Fibroblast of lung (primary cell): Measurements from ENCODE around the gene MATN4. TPM values are rescaled to one million over a fixed set of nuclear protein-coding genes. Genes with fewer than 3 reads are reported as not detected.

Experiments used
- DNase-seq, 2 donors: peaks; one replicate each; pipeline versions ENCODE4 v3.0.0 to v3.0.0-alpha.2; 2010; ENCODE audit warnings: low read depth in 2 of 2
- H2AFZ ChIP-seq: 2 replicates; pipeline ENCODE4 v1.5.1; 2012; ENCODE audit warnings: low read length, control low read depth, inconsistent platforms
- H3K27ac ChIP-seq: 2 replicates; pipeline ENCODE4 v1.5.1; 2011; ENCODE audit warnings: low read length, control low read depth; ENCODE audit not compliant: insufficient read depth
- H3K27me3 ChIP-seq: 2 replicates; pipeline ENCODE4 v1.5.1; 2011; ENCODE audit warnings: mild to moderate bottlenecking, low read length; ENCODE audit not compliant: control insufficient read depth, insufficient read depth
- H3K36me3 ChIP-seq: 2 replicates; pipeline ENCODE4 v1.5.1; 2011; ENCODE audit warnings: low read length; ENCODE audit not compliant: control insufficient read depth, insufficient read depth
- H3K4me1 ChIP-seq: 2 replicates; pipeline ENCODE4 v1.5.1; 2011; ENCODE audit warnings: low read length; ENCODE audit not compliant: control insufficient read depth, insufficient read depth; ENCODE audit errors: extremely low read depth
- H3K4me2 ChIP-seq: 2 replicates; pipeline ENCODE4 v1.5.1; 2011; ENCODE audit warnings: low read length, control low read depth; ENCODE audit not compliant: insufficient read depth; ENCODE audit errors: extremely low read depth
- H3K4me3 ChIP-seq, 4 experiments: fragments of 200-600 bp in 1 of 4; sonication (generic) in 1 of 4; replicated peaks in 1 of 4; 2 replicates each; pipeline ENCODE4 v1.5.1; 2011 to 2016; ENCODE audit warnings: low read length in 4 of 4, low read depth in 3 of 4, mild to moderate bottlenecking in 3 of 4, control low read depth in 2 of 4, inconsistent platforms in 1 of 4, mixed read lengths in 1 of 4; ENCODE audit not compliant: insufficient read depth in 1 of 4; ENCODE audit errors: control extremely low read depth in 1 of 4
- H3K79me2 ChIP-seq: 2 replicates; pipeline ENCODE4 v1.5.1; 2012; ENCODE audit warnings: mild to moderate bottlenecking, low read length, inconsistent platforms; ENCODE audit not compliant: control insufficient read depth, insufficient read depth
- H3K9ac ChIP-seq: 2 replicates; pipeline ENCODE4 v1.5.1; 2011; ENCODE audit warnings: mild to moderate bottlenecking, low read length, control low read depth; ENCODE audit not compliant: insufficient read depth
- H3K9me3 ChIP-seq: 2 replicates; pipeline ENCODE4 v1.5.1; 2012; ENCODE audit warnings: low read depth, low read length; ENCODE audit not compliant: control insufficient read depth, insufficient read depth
- H4K20me1 ChIP-seq: 2 replicates; pipeline ENCODE4 v1.5.1; 2011; ENCODE audit warnings: low read length; ENCODE audit not compliant: control insufficient read depth, insufficient read depth; ENCODE audit errors: extremely low read depth
- CTCF ChIP-seq, 2 donors: IDR thresholded peaks in 1 of 2; conservative IDR thresholded peaks in 1 of 2; 1 replicate in 1 of 2; 2 replicates in 1 of 2; pipeline ENCODE4 v1.5.1; 2011 to 2012; ENCODE audit warnings: low read length in 2 of 2, control low read depth in 1 of 2, inconsistent platforms in 1 of 2, low read depth in 1 of 2, mild to moderate bottlenecking in 1 of 2
- EZH2 ChIP-seq: IDR thresholded peaks from 2 replicates; pipeline ENCODE4 v1.5.1; 2012; ENCODE audit warnings: low read length, control low read depth, mild to moderate bottlenecking; ENCODE audit errors: missing control alignments
- polyA plus RNA-seq, 2 donors: library from polyadenylated mRNA; depleted of rRNA in 1 of 2; stranded (reverse) in 1 of 2; unstranded in 1 of 2; fragments of >200 nt; gene quantifications; 2 replicates each; pipeline ENCODE4 v1.2.1, GENCODE V29; 2011 to 2012; ENCODE audit warnings: missing spikeins in 1 of 2
- total RNA-seq: library from RNA; depleted of rRNA; stranded (reverse); fragments of >200 nt; gene quantifications from 2 replicates; pipeline ENCODE4 v1.2.1, GENCODE V29; 2014

MATN4 gene
- total and polyA plus RNA-seq, 2 donors (not counting 1 experiment from before 2014, with no cell fraction given): under 0.01 to 0.06 TPM

DNA sequence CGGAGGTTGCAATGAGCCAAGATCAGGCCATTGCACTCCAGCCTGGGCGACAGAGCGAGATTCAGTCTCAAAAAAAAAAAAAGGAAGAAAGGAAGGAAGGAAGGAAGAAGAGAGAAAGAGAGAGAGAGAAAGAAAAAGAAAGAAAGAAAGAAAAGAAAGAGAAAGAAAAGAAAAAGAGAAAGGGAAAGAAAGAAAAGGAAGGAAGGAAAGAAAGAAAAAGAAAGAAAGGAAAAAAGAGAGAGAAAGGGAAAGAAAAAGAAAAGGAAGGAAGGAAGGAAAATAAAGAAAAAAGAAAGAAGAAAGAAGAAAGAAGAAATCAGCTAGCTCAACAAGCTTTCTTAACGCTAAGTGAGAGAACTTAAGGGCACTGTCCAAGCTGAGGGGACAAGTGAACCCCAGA is 7.6 kb upstream of the MATN4 start:
- H3K27me3 ChIP-seq: peaks cover 17% of the 10 kb centered on the region

GRCh38 chr20:45313943-45314342 is 5.8 kb upstream of the MATN4 start:
- Histone ChIP-seq H3K4me2 (no peak overlapping the region), H3K27ac (no peak overlapping the region), H4K20me1 (no peaks in the 10 kb centered on the region), H3K4me3 (no peak overlapping the region), H3K4me1 (no peaks in the 10 kb centered on the region), H3K79me2 (no peaks in the 10 kb centered on the region), H3K36me3 (no peaks in the 10 kb centered on the region), H3K9ac (no peak overlapping the region), H2AFZ (no peak overlapping the region), H3K9me3 (no peaks in the 10 kb centered on the region), H3K27me3 (peaks cover 17% of the 10 kb centered on the region)
- DNase-seq: no peak
- TF ChIP-seq EZH2 (no peak), CTCF (conservative IDR thresholded peaks at IDR 0.05 in 1 of 2, IDR thresholded peaks at IDR 0.05 in 1 of 2; ENCODE audit: low read depth in 1 of 2, low read length in 2 of 2) (no peak)

More for the DNA sequence above, 7.6 kb upstream of the MATN4 start:
- TF ChIP-seq EZH2 (no peak), CTCF (conservative IDR thresholded peaks at IDR 0.05 in 1 of 2, IDR thresholded peaks at IDR 0.05 in 1 of 2; ENCODE audit: low read depth in 1 of 2, low read length in 2 of 2) (no peak)
- Histone ChIP-seq H3K4me2 (no peak overlapping the region), H3K9ac (no peak overlapping the region), H3K27ac (no peak overlapping the region), H3K4me1 (no peaks in the 10 kb centered on the region), H4K20me1 (no peaks in the 10 kb centered on the region), H3K79me2 (no peaks in the 10 kb centered on the region), H3K9me3 (no peaks in the 10 kb centered on the region), H2AFZ (no peak overlapping the region), H3K36me3 (no peaks in the 10 kb centered on the region), H3K4me3 (no peak overlapping the region)
- no peak for DNase-seq

DNA sequence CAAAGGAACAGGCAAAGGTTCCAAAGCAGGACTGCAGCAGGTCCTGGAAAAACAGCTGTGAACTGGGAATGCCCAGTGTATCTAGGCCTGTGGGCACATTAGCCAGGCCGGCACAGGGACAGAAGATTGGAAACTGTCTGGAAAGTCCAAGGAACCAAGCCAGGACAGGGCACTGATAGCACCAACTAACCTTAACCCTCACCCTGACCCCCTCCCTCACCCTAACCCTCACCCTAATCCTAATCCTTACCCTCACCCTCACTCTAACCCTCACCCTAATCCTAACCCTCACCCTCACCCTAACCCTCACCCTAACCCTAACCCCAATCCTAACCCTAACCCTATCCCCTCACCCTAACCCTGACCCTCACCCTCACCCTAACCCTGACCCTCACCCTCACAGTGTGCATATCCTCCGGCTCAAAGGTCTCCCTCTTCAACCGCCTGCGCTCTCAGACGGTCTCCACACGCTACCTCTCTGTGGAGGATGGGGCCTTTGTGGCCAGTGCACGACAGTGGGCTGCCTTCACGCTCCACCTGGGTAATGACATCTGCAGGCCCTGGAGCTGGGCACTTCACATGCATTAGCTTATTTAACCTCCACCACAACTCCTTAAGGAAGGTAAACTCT is 5.1 kb upstream of the MATN4 start:
- Histone ChIP-seq H3K36me3 (no peaks in the 10 kb centered on the region), H3K4me1 (no peaks in the 10 kb centered on the region), H3K9me3 (no peaks in the 10 kb centered on the region), H3K4me3 (no peak overlapping the region), H3K27me3 (peaks cover 17% of the 10 kb centered on the region), H3K4me2 (no peak overlapping the region), H3K9ac (no peak overlapping the region), H2AFZ (no peak overlapping the region), H3K79me2 (no peaks in the 10 kb centered on the region), H4K20me1 (no peaks in the 10 kb centered on the region), H3K27ac (no peak overlapping the region)
- DNase-seq: no peak
- TF ChIP-seq CTCF (conservative IDR thresholded peaks at IDR 0.05 in 1 of 2, IDR thresholded peaks at IDR 0.05 in 1 of 2; ENCODE audit: low read depth in 1 of 2, low read length in 2 of 2) (no peak), EZH2 (no peak)
